HepG2 (cell line): ENCODE results near the gene CNPY4. TPM values are rescaled to one million over a fixed set of nuclear protein-coding genes. Genes with fewer than 3 reads are reported as not detected.
A peak's percentile ranks its signal among the peaks of the same experiment; 100 is the strongest.

Source experiments
- ATM ChIP-seq: fragments of 450-650 bp; IDR thresholded peaks from 2 replicates; pipeline ENCODE4 v1.7.1; 2017; ENCODE audit warnings: mild to moderate bottlenecking, borderline replicate concordance
- CBX1 ChIP-seq: IDR thresholded peaks from one replicate; pipeline ENCODE4 v1.6.1; 2016; ENCODE audit warnings: antibody characterized with exemption, low read depth
- CEBPZ ChIP-seq: IDR thresholded peaks from 2 replicates; pipeline ENCODE4 v1.6.1; 2012; ENCODE audit warnings: low read length, improper control_type of control experiment
- DMTF1 ChIP-seq: sonication (generic); formaldehyde crosslinking; IDR thresholded peaks from 2 replicates; pipeline ENCODE4 v1.4.0; 2020; ENCODE audit warnings: mild to moderate bottlenecking, missing genetic modification reagents
- FOXJ3 ChIP-seq: sonication (generic); formaldehyde crosslinking; IDR thresholded peaks from 2 replicates; pipeline ENCODE4 v1.4.0; 2020; ENCODE audit warnings: missing genetic modification reagents, mild to moderate bottlenecking, borderline replicate concordance
- HDAC2 ChIP-seq: sonication (generic); formaldehyde crosslinking; IDR thresholded peaks from 2 replicates; pipeline ENCODE4 v1.4.0; 2020; ENCODE audit warnings: missing genetic modification reagents
- HIC2 ChIP-seq: sonication (generic); formaldehyde crosslinking; IDR thresholded peaks from 2 replicates; pipeline ENCODE4 v1.9.0; 2022; ENCODE audit warnings: low read depth, missing genetic modification reagents
- HOMEZ ChIP-seq: IDR thresholded peaks from 2 replicates; pipeline ENCODE4 v1.6.1; 2016; ENCODE audit warnings: low read depth
- HOXA9 ChIP-seq: sonication (generic); formaldehyde crosslinking; IDR thresholded peaks from 2 replicates; pipeline ENCODE4 v1.8.1; 2022; ENCODE audit warnings: missing genetic modification reagents, mild to moderate bottlenecking, moderate library complexity, borderline replicate concordance
- KDM1A ChIP-seq: IDR thresholded peaks from 2 replicates; pipeline ENCODE4 v1.6.1; 2016; ENCODE audit warnings: missing compliant biosample characterization
- PCBP1 ChIP-seq: fragments of 200-400 bp; formaldehyde crosslinking; IDR thresholded peaks from 2 replicates; pipeline ENCODE4 v1.6.1; 2017; ENCODE audit warnings: mild to moderate bottlenecking, low read depth, low read length, borderline replicate concordance
- PHF20 ChIP-seq: sonication (generic); formaldehyde crosslinking; IDR thresholded peaks from 2 replicates; pipeline ENCODE4 v1.5.0; 2020; ENCODE audit warnings: mild to moderate bottlenecking, missing genetic modification reagents
- SKI ChIP-seq: fragments of 450-650 bp; IDR thresholded peaks from one replicate; pipeline ENCODE4 v1.6.1; 2018; ENCODE audit warnings: mild to moderate bottlenecking; ENCODE audit not compliant: partially characterized antibody
- SRY ChIP-seq: sonication (generic); formaldehyde crosslinking; IDR thresholded peaks from 2 replicates; pipeline ENCODE4 v1.8.0; 2022; ENCODE audit warnings: mild to moderate bottlenecking, missing genetic modification reagents
- TAF1 ChIP-seq: sonication (generic); formaldehyde crosslinking; IDR thresholded peaks from 2 replicates; pipeline ENCODE4 v1.4.0; 2020; ENCODE audit warnings: missing genetic modification reagents
- TBX2 ChIP-seq: sonication (generic); formaldehyde crosslinking; IDR thresholded peaks from 2 replicates; pipeline ENCODE4 v1.5.0; 2020; ENCODE audit warnings: missing genetic modification reagents, mild to moderate bottlenecking, borderline replicate concordance
- TCF12 ChIP-seq, 2 experiments: fragments of 450-650 bp in 1 of 2; sonication (generic) in 1 of 2; formaldehyde crosslinking in 1 of 2; IDR thresholded peaks; 2 replicates each; pipeline versions ENCODE4 v1.6.1 to v1.8.0; 2017 to 2022; ENCODE audit warnings: antibody characterized with exemption in 1 of 2, mild to moderate bottlenecking in 1 of 2, missing genetic modification reagents in 1 of 2, moderate library complexity in 1 of 2
- U2AF2 ChIP-seq: fragments of 200-400 bp; formaldehyde crosslinking; IDR thresholded peaks from 2 replicates; pipeline ENCODE4 v1.6.1; 2017; ENCODE audit warnings: low read depth, mild to moderate bottlenecking, low read length
- ZKSCAN8 ChIP-seq: IDR thresholded peaks from 2 replicates; pipeline ENCODE4 v1.6.1; 2016; ENCODE audit warnings: borderline replicate concordance, missing genetic modification reagents, missing compliant biosample characterization
- ZNF232 ChIP-seq: sonication (generic); formaldehyde crosslinking; IDR thresholded peaks from 2 replicates; pipeline ENCODE4 v1.4.0; 2020; ENCODE audit warnings: missing genetic modification reagents, borderline replicate concordance
- ZNF569 ChIP-seq: sonication (generic); formaldehyde crosslinking; IDR thresholded peaks from 2 replicates; pipeline ENCODE4 v1.5.0; 2020; ENCODE audit warnings: mild to moderate bottlenecking, missing genetic modification reagents, moderate library complexity, borderline replicate concordance
- ZNF772 ChIP-seq: sonication (generic); formaldehyde crosslinking; IDR thresholded peaks from 2 replicates; pipeline ENCODE4 v1.5.0; 2020; ENCODE audit warnings: mild to moderate bottlenecking, missing genetic modification reagents
- polyA plus RNA-seq, 8 experiments: library from polyadenylated mRNA; depleted of rRNA in 3 of 8; stranded (reverse) in 7 of 8; unstranded in 1 of 8; fragments of >200 nt; fragmentation: Illumina TruSeq in 4 of 8; extraction: Trizol in 4 of 8; gene quantifications; 2 replicates each; pipeline versions ENCODE4 v1.2.1 to v1.2.3, GENCODE V29; 2011 to 2016; ENCODE audit warnings: low read depth in 4 of 8, missing spikeins in 1 of 8, mixed read lengths in 1 of 8; ENCODE audit not compliant: insufficient read depth in 1 of 8
- total RNA-seq, 5 experiments: library from RNA; depleted of rRNA; stranded (reverse); fragments of >200 nt; fragmentation: Illumina TruSeq; extraction: Trizol; gene quantifications; 2 replicates each; pipeline ENCODE4 v1.2.3, GENCODE V29; 2016; ENCODE audit warnings: low read depth in 1 of 5

CNPY4 gene
- total and polyA plus RNA-seq, 2 of the 13 experiments (the other 11 are each of a cell fraction or from before 2014, with no cell fraction given): 6.2 to 12.7 TPM

- no peak for TF ChIP-seq HIC2 (CRISPR knock-in tag)
- TF ChIP-seq CEBPZ: no peak
- TF ChIP-seq U2AF2: no peak
- no peak; the same call in 1 of the 2 replicates for TF ChIP-seq HOXA9 (CRISPR knock-in tag)
- no peak for TF ChIP-seq TCF12 (IDR thresholded peaks at IDR 0.05)
- TF ChIP-seq TCF12 (CRISPR knock-in tag; IDR thresholded peaks at IDR 0.05): no peak
- no peak for TF ChIP-seq CBX1
- peak; percentile 60 for TF ChIP-seq TBX2 (CRISPR knock-in tag)
- peak; percentile 39; the same call in 1 of the 2 replicates for TF ChIP-seq TAF1
- no peak for TF ChIP-seq ATM
- TF ChIP-seq ZNF232 (CRISPR knock-in tag): no peak
- TF ChIP-seq DMTF1 (CRISPR knock-in tag): no peak
- no peak for TF ChIP-seq HOMEZ (CRISPR knock-in tag)
- TF ChIP-seq PHF20: no peak
- TF ChIP-seq ZNF569 (CRISPR knock-in tag): no peak
- no peak for TF ChIP-seq FOXJ3 (CRISPR knock-in tag)
- TF ChIP-seq SKI: peak; percentile 44
- peak; percentile 87 for TF ChIP-seq ZNF772 (CRISPR knock-in tag)
- no peak for TF ChIP-seq SRY (CRISPR knock-in tag)
- no peak for TF ChIP-seq PCBP1
- TF ChIP-seq HDAC2 (CRISPR knock-in tag): peak; percentile 62; the same call in 1 of the 2 replicates
- TF ChIP-seq ZKSCAN8 (CRISPR knock-in tag): no peak
- TF ChIP-seq KDM1A (CRISPR knock-in tag): no peak
Measured at GRCh38 chr7:100122067-100122466, 2.6 kb downstream of the CNPY4 start (continued).
